HG03520 (cell line): ENCODE data around the gene TSEN34.
"Not testable (repeated sequence)": the region's sequence is repeated elsewhere in the genome, so short reads cannot be mapped to it uniquely, and the experiment has no call there.

Experiments used
- ATAC-seq: cut with Tn5 transposase; IDR thresholded peaks from one replicate; pipeline ENCODE4 v1.9.1; 2021; ENCODE audit warnings: mild to moderate bottlenecking, moderate library complexity; ENCODE audit not compliant: unreplicated experiment

The TSEN34 gene

DNA sequence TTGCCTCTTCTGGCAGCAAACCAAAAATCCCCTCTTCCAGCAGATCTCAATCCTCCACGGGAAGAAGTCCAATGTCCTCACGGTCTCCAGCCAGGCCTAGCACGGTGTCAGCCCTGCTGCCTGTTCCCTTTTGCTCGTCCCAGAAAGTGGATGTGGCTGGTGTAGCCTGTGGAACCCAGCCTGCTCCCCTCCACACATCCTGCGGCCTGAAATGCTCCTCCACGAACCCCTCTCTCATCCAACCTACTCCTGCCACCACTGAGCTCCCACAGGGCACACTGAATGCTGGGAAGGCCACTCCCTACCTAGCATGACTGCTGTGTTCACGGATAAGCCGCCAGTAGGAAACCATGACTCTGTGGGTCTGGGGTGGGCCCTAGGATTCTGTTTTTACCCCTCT is 4.8 kb upstream of the TSEN34 start:
- no peak for ATAC-seq

- ATAC-seq: no peak
Observed at GRCh38 chr19:54186934-54187381, 4.2 kb upstream of the TSEN34 start.

DNA sequence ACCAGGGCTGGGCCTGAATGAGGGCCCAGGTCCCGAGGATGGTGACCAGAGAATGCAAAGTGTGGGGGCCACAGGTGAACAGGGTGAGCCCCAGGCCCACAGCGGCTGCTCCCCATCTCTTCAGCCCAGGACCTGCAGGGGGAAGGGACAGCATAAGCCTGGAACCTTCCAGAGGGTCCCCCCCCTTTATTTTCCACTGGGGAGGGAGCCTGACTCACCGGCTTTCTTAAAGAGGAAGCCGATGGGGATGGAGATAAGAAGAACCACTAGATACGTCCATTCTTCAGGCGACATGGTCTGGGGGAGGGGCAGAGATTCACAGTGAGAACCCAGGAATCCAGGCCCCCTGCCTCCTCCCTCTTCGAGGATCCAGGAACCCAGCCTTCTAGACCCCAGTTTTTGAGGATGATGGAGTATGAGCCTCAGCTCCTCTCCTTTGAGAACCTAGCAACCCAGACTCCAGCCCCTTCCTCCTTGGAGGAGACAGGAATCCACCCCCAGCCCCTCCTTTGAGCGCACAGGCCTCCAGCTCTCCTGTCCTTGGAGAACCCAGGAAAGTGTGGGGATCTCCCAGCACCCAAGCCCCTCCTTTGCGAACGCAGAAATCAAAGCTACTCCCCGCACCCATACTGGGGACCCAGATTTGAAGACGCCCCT is 2.8 kb upstream of the TSEN34 start:
- ATAC-seq: no peak

DNA sequence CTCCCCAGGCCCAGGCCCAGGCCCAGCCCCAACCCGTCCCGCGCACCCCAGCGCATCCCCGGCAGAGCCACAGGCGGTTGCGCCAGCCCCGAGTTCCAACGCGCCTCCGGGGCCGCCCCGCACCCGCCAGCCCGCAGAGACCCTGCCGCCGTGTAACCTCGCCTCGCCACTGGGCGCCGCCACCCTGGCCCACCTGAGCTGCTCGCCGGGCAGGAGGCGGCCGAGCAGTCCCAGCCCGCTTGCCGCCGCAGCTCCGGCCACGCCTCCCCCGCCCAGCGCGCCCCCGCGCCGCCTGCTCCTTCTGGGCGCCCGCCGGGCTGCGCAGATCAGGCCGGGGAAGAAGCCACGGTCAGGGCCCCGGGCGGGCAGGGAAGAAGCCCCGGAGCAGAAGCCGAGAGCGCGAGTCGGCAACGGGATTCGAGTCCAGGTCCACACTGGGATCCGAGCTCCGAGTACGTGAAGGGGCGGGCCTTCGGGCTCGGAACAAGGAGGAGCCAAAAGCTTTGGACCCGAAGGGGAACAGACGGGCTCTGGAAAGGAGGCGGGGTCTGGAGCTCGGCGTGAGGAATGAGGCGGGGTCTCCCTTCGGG is 1.9 kb upstream of the TSEN34 start, which contains the start of gene MBOAT7:
Gene MBOAT7 (minus strand): TSS at position 436 of the 590 bp plus-strand sequence. CDS start 1,072 bp downstream, outside the sequence.
- ATAC-seq: peak; percentile 12

DNA sequence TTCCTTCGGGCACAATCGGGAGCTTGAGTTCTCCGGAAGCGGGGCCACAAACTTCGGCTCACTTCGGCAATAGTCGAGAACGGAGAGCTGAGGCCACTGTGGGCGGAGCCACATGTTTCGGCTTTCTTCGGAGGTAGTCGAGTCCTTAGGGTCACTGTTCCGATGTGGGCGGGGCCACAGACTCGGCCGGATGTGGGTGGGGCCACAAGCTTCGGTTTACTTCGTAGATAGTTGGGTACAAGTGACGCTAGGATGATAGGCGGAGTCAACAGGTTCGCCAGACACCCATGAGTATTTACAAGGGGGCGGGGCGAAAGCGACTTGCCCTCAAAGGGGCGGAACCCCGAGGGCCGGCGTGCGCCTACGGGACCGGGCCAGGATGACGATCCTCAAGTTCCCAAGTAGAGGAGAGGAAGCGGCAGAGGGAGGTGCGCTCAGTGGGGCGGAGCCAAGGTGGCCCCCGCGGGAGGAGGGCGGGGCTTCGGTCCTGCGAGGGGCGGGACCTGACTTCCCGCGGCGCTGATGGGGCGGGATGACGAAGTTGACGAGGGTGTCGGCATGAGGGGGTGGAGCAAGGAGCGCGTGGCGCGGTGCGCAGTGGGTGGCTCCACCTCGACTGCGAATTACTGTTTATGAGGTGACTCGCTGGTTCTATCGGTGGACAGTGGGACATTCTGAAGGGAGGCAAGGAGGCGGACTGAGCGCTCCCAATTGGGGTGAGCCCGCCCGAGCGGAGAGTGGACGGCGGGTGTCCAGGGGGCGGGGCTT is 1.2 kb upstream of the TSEN34 start:
- ATAC-seq: peak; percentile 41

DNA sequence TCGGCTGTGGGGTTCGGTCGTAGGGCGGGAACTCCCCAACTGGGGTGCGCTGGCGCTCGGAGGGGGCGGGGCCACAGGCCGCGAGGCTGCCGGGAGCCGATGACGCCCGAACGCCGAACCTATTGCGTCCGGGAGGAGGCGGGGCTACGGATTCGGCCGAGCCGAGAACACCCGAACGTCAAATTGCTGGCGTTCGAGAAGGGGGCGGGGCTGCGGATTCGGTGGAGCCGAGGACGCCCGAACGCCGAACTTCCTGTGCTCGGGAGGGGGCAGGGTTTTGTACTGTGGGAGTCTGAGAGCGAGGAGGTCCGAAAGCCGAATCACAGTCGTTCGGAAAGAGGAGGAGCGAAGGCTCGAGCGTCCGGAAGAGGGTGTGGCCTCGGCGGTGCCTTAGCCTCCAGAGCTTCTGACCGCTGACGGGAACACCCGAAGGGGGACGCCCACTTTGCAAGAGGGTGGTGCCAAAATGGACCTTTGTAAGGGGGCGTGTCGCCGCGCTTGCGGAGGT is 551 bp upstream of the TSEN34 start:
- ATAC-seq: peak; percentile 32

DNA sequence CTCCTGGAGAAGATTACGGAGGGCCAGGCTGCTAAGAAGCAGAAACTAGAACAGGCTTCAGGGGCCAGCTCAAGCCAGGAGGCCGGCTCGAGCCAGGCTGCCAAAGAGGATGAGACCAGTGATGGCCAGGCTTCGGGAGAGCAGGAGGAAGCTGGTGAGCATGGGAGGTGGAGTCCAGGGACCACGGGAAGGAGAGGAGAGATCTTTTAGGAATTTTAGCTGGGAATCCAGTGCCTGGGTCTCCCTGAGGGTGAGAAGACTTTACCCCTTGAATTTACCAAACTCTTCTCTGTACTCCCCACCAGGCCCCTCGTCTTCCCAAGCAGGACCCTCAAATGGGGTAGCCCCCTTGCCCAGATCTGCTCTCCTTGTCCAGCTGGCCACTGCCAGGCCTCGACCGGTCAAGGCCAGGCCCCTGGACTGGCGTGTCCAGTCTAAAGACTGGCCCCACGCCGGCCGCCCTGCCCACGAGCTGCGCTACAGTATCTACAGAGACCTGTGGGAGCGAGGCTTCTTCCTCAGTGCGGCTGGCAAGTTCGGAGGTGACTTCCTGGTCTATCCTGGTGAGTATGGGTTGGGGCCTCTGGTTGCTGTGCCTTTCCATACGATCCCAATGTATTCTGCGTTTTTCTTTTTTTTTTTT is 824 bp downstream of the TSEN34 start:
- no peak for ATAC-seq

DNA sequence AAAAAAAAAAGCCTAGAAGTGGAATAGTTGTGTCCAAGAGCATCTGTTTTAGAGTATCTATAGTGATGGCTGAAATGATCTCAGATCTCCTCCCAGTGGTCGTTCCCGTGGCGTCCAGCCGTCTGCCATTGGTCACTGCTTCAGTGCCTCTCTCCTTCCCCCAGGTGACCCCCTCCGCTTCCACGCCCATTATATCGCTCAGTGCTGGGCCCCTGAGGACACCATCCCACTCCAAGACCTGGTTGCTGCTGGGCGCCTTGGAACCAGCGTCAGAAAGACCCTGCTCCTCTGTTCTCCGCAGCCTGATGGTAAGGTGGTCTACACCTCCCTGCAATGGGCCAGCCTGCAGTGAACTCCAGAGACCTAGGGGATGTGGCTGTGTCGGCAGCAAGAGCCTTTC is 1.9 kb downstream of the TSEN34 start:
- ATAC-seq: no peak

GRCh38 chr19:54194463-54194862 is 3.4 kb downstream of the TSEN34 start:
- ATAC-seq: not testable (repeated sequence)

- ATAC-seq: no peak
Observed at GRCh38 chr19:54196536-54196935, 5.4 kb downstream of the TSEN34 start.

- no peak for ATAC-seq
Observed at GRCh38 chr19:54197121-54197520, 6.0 kb downstream of the TSEN34 start.

GRCh38 chr19:54199401-54199800 is 8.3 kb downstream of the TSEN34 start:
- ATAC-seq: no peak

DNA sequence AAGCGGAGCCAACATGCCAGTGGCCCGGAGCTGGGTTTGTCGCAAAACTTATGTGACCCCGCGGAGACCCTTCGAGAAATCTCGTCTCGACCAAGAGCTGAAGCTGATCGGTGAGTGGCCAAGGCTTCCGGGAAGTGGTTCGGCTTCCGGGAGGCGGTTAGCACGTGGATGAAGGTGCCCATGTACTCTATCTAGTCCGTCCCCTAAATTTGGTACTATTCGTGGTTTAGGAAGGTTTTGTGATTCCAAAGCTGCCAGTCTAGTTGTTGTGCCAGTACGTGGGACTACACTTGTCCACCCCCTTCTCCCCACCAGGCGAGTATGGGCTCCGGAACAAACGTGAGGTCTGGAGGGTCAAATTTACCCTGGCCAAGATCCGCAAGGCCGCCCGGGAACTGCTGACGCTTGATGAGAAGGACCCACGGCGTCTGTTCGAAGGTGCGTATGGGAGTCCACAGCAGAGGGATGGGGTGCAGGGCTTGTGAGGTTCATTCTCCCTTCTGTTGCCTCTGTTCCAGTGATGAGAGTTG is 10.1 kb downstream of the TSEN34 start:
- ATAC-seq: no peak

DNA sequence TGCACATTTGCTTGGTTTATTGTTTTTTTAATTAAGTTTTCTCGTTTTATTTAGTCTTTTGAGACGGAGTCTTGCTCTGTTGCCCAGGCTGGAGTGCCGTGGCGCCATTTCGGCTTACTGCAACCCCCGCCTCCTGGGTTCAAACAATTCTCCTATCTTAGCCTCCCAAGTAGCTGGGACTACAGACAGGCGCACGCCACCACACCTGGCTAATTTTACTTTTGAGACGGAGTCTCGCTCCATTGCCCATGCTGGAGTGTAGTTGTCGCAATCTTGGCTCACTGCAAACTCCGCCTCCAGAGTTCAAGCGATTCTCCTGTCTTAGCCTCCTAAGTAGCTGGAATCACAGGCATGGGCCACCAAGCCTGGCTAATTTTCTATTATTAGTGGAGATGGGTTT is 10.9 kb downstream of the TSEN34 start:
- ATAC-seq: no peak

GRCh38 chr19:54203151-54203611 is 12.1 kb downstream of the TSEN34 start:
- no peak for ATAC-seq

DNA sequence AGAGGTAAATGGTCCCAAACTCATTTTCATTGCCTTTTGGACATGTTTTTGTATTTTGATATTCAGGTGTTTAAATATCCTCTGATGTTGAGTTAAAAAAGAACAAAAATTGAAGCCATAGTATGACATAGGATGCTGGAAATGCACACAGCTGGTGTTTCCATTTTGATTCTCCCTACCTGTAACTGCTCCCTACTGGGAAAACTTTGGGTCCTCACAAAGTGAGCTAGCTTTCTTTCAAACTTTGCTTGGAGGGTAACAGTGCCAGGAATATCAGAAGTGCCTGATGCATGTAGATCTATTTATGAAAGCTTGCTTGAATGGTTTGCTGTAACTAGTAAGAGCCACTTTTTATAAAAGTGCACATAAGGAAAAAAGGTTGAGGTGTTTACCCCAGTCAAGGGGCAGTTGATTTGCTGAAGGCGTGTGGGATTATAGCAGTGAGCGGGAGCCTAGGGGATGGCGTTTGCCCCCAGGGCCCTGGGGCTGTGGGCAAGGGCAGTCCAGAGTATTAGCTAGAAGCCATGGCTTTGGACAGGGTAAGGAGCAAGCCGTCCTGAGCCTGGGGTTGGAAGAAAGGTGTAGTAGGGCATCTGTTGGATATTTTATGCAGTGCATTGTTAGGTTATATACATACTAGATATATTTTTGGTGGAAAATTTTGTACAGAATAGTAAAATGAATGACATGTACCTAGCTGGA is 13.8 kb downstream of the TSEN34 start:
- no peak for ATAC-seq

DNA sequence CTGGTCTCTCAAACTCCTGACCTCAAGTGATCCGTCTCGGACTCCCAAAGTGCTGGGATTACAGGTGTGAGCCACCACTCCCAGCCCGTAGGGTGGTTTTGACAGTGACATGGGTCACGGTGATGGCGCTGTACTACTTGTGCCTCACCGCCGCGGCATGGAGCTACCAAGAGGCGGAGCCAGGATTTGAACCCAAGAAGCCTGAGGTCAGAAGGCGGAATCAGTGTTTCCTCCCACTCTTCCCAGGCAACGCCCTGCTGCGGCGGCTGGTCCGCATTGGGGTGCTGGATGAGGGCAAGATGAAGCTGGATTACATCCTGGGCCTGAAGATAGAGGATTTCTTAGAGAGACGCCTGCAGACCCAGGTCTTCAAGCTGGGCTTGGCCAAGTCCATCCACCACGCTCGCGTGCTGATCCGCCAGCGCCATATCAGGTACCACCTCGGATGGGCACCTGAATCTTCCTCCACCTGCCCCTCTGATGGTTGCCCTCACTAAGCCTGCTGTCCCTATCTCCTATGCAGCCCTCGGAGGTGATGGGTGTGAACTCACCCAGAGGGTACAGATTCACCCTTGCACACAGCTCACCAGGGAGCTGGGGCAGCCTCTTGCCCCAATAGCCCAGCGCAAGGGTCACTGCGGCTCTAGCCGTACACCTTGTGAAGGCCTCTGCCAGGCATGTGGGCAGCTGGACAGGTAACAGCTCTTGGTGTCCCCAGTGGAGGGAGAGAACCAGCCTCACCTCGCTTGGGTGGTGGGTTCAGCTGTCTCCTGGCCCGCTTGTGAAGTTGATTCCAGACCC is 15.1 kb downstream of the TSEN34 start:
- ATAC-seq: no peak

GRCh38 chr19:54206831-54207177 is 15.7 kb downstream of the TSEN34 start:
- no peak for ATAC-seq

- ATAC-seq: not testable (repeated sequence)
Observed at GRCh38 chr19:54207193-54207592, 16.1 kb downstream of the TSEN34 start.

GRCh38 chr19:54207676-54207982 is 16.5 kb downstream of the TSEN34 start:
- ATAC-seq: no peak
